PC-3 (cell line): ENCODE data around the gene SLC8A3.

Experiments
- EZH2phosphoT487 ChIP-seq: fragments of 300-600 bp; sonication (generic); IDR thresholded peaks from 2 replicates; pipeline ENCODE4 v1.6.1; 2018; ENCODE audit warnings: mild to moderate bottlenecking, antibody characterized with exemption, low read length, borderline replicate concordance
- TF ChIP-seq, protein P1 (sequence below): fragments of 300-600 bp; sonication (generic); conservative IDR thresholded peaks from 2 replicates; pipeline ENCODE4 v1.5.1; 2017; ENCODE audit warnings: antibody characterized with exemption, low read depth, mild to moderate bottlenecking, low read length

DNA sequence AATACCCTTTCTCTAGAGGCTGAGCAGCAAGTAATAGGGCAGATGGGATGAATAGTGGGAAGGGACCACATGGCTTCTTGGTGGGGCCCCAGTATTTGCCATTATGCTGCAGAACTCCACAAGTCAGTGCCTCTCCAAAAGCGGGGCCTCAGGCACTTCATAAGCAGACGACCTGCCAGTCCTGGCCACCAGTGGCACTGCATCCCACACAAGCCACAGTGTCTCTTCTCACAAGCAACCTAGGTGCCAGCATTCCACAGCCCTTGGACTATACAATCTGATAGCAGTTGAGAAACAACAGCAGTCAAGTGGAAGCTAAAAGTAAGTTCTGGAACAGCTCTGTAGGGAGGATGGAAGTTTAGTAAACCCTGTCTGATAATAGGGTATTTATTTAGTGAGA is 4.2 kb upstream of the SLC8A3 start:
- TF ChIP-seq, protein P1, sequence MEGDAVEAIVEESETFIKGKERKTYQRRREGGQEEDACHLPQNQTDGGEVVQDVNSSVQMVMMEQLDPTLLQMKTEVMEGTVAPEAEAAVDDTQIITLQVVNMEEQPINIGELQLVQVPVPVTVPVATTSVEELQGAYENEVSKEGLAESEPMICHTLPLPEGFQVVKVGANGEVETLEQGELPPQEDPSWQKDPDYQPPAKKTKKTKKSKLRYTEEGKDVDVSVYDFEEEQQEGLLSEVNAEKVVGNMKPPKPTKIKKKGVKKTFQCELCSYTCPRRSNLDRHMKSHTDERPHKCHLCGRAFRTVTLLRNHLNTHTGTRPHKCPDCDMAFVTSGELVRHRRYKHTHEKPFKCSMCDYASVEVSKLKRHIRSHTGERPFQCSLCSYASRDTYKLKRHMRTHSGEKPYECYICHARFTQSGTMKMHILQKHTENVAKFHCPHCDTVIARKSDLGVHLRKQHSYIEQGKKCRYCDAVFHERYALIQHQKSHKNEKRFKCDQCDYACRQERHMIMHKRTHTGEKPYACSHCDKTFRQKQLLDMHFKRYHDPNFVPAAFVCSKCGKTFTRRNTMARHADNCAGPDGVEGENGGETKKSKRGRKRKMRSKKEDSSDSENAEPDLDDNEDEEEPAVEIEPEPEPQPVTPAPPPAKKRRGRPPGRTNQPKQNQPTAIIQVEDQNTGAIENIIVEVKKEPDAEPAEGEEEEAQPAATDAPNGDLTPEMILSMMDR, result 0 out of 2 replicates have a peak, but pooled peaks have one; percentile 16
- no peak for TF ChIP-seq EZH2phosphoT487
